Measurements from ENCODE around the gene ARHGAP6.

Gene ARHGAP6

GRCh38 chrX:11606408-11606807, 59.3 kb downstream of the ARHGAP6 start:
- TF ChIP-seq, protein P1, sequence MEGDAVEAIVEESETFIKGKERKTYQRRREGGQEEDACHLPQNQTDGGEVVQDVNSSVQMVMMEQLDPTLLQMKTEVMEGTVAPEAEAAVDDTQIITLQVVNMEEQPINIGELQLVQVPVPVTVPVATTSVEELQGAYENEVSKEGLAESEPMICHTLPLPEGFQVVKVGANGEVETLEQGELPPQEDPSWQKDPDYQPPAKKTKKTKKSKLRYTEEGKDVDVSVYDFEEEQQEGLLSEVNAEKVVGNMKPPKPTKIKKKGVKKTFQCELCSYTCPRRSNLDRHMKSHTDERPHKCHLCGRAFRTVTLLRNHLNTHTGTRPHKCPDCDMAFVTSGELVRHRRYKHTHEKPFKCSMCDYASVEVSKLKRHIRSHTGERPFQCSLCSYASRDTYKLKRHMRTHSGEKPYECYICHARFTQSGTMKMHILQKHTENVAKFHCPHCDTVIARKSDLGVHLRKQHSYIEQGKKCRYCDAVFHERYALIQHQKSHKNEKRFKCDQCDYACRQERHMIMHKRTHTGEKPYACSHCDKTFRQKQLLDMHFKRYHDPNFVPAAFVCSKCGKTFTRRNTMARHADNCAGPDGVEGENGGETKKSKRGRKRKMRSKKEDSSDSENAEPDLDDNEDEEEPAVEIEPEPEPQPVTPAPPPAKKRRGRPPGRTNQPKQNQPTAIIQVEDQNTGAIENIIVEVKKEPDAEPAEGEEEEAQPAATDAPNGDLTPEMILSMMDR (IDR thresholded peaks at IDR 0.05): no peak

DNA sequence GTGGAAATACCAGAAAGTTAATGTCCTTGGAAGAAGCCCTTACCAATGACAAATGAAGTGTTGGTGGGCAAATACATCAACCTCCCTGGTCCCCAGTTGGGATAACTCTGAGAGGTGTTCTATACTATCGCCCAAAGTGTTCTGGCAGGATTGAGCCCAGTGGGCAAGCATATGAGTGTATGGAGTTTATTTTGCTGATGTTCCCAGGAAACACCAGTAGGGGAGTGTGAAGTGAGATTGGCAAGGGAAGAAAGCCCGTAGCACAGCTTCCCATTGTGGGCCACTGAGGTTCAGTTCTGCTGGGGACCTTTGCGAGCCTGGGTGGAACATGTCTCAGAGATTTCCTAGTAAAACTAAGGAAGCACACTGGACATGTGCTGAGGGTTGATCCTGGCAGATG, 65.1 kb downstream of the ARHGAP6 start:
- TF ChIP-seq, protein P1 (IDR thresholded peaks at IDR 0.05): no peak

GRCh38 chrX:11597479-11597878, 68.2 kb downstream of the ARHGAP6 start:
- TF ChIP-seq, protein P1 (IDR thresholded peaks at IDR 0.05): no peak

DNA sequence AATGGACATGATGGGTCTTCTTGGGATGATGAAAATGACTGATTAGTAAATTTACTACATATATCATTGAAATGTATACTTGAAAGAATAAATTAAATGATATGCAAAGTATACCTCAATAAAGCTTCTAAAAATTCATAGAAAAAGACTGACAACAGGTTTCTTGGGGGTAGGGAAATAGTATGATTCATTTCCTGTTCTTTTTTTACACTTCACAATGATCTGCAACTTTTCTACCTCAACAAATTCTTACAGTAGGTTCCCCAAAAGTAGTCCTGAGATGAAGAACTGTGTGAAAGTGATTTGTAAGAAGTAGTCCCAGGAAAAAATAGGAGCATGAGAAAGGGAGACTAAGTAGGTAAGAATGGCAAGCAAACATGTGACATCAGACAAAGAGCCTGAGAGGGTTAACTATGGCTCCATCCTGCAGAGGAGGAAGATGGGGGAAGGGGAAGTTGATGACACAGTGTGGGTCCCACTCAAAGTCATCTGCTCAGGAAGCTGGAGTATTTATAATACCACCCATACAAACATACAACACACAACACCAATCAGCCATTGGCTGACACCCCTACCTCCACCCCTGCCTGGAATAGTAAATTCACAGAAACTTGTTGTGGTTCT, 73.9 kb downstream of the ARHGAP6 start:
- TF ChIP-seq, protein P1 (IDR thresholded peaks at IDR 0.05): no peak

DNA sequence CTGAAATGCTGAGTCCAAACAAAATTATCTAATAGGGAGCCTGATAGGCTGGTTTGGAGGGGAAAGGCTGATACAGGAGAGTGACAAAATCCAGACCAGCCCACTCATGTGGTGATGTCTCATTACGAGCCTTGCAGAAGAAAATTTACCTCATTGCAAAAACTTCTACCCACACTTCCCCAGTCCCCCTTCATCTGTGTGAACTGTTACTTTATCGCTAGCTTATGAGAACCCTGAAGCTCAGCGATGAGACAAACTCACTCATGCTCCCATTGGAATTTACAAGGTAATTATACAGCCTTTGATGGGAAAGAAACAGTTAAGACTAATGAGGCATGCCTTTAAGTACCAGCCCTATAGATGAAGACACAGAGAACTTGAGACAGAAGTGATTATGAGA, 76.1 kb downstream of the ARHGAP6 start:
- TF ChIP-seq, protein P1 (IDR thresholded peaks at IDR 0.05): no peak

DNA sequence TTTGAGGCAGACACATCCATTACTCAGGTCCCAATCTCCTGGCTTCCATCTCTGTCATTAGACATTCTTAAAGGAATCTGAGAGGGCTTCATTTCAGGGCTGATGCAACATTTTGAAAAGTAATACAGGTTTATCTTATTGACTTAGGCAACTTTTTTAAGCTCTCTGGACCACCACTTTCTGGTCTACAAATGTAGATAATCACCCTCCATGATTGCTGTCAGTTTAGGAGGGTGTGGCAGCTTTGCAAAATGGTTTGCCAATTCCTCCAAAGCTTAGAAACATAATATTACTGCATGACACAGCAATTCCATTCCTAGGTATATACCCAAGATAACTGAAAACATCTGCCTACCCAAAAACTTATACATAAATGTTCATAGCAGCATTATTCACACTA, 77.6 kb downstream of the ARHGAP6 start:
- TF ChIP-seq, protein P1 (IDR thresholded peaks at IDR 0.05): no peak

GRCh38 chrX:11585174-11585573, 80.5 kb downstream of the ARHGAP6 start:
- TF ChIP-seq, protein P1 (IDR thresholded peaks at IDR 0.05): no peak

DNA sequence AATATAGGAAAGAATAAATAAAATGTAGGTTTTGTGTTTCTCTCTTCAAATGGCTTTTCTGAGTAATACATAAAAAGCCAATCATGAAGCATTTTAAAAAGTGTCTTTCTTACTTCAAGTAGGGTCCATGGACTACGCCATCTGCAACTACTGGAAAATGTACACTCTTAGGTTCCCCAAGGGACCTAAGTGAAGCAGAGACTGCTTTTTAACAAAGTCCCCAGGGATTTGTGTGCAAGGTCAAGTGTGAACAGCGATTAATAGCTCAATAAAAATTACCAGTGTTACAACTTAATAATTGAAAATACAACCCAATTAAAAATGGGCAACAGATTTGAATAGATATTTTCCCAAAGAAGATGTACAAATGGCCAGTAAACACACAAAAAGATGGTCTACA, 84.9 kb downstream of the ARHGAP6 start:
- TF ChIP-seq, protein P1 (IDR thresholded peaks at IDR 0.05): no peak
